ENCODE measurements around the gene INPP5F.
A peak's percentile ranks its signal among the peaks of the same experiment; 100 is the strongest.

INPP5F gene

GRCh38 chr10:119725828-119726675 lies at the start of gene INPP5F:
Gene INPP5F, plus strand, starts transcription at chr10:119726050. Its CDS starts 213 bp downstream, at chr10:119726263.
- DNase-seq = peak; percentile 70

GRCh38 chr10:119677126-119677525 lies 48.7 kb upstream of the INPP5F start:
- DNase-seq = no peak

- DNase-seq = no peak
Observed at GRCh38 chr10:119677904-119678755, 47.7 kb upstream of the INPP5F start.

- DNase-seq = no peak
Observed at GRCh38 chr10:119679480-119679829, 46.4 kb upstream of the INPP5F start.

GRCh38 chr10:119680050-119680449 lies 45.8 kb upstream of the INPP5F start:
- no peak for DNase-seq

GRCh38 chr10:119680650-119681081 lies 45.2 kb upstream of the INPP5F start:
- no peak for DNase-seq

- DNase-seq = peak; percentile 7
Observed at GRCh38 chr10:119686465-119687191, 39.2 kb upstream of the INPP5F start.

- no peak for DNase-seq
Observed at GRCh38 chr10:119687192-119688032, 38.4 kb upstream of the INPP5F start.

GRCh38 chr10:119688033-119688508 lies 37.8 kb upstream of the INPP5F start:
- no peak for DNase-seq

GRCh38 chr10:119689016-119689580 lies 36.8 kb upstream of the INPP5F start:
- no peak for DNase-seq

GRCh38 chr10:119691726-119692125 lies 34.1 kb upstream of the INPP5F start:
- DNase-seq = no peak

- DNase-seq = no peak
Observed at GRCh38 chr10:119693262-119693957, 32.4 kb upstream of the INPP5F start.

GRCh38 chr10:119694608-119695007 lies 31.2 kb upstream of the INPP5F start:
- DNase-seq = no peak

GRCh38 chr10:119700321-119700954 lies 25.4 kb upstream of the INPP5F start:
- DNase-seq = no peak

GRCh38 chr10:119701861-119702260 lies 24.0 kb upstream of the INPP5F start:
- DNase-seq = no peak

GRCh38 chr10:119702583-119702982 lies 23.3 kb upstream of the INPP5F start:
- DNase-seq = no peak

- no peak for DNase-seq
Observed at GRCh38 chr10:119703903-119704508, 21.8 kb upstream of the INPP5F start.

- DNase-seq = no peak
Observed at GRCh38 chr10:119705434-119705831, 20.4 kb upstream of the INPP5F start.

GRCh38 chr10:119706521-119707278 lies 19.1 kb upstream of the INPP5F start:
- DNase-seq = no peak
